Measurements from ENCODE around the gene SRRM3. TPM values are rescaled to one million over a fixed set of nuclear protein-coding genes. Genes with fewer than 3 reads are reported as not detected.

The SRRM3 gene
- total RNA-seq, 1 donor from 2014 or later = 2.2 TPM

DNA sequence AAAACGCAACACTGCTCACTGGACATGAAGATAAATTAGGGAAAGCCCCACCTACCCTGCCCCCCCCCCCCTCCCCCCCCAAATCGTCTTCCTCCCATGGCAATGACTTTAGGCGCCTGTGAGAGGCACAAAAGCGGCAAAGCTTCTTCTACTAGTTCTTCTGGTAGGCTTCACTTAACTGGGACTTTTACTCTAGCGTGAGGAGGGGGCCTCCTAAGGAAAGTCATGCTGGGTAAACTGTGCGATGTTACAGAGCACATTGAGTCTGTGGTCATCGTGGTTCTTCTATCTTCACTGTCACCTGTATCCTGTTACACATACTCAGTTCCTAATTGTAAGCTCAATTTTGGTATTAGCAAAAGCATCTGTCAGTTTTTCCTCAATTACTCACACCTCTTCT, 125.9 kb downstream of the SRRM3 start:
- H3K4me2 ChIP-seq = no peak overlapping the region
- H3K36me3 Mint-ChIP-seq = peaks cover 31% of the 10 kb centered on the region
- H3K36me3 ChIP-seq = no peaks in the 10 kb centered on the region

DNA sequence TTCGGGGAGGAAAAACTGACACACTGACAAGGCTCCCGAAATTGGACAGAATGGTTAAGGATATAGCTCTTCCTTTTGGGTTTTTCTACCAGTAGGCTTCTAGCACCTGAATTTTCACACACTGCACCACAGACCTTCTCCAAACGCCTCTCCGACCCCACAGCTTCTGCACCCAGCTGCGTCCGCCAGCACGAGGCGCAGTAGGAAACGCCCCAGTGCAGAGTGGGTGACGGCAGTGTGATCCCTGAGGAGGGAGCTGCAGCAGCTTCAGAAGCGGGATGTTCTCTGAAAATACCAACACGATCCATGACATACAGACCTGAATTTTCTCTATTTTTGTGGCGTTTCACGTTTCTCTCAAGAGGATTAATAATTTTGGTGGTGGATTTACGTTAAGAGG, 126.7 kb downstream of the SRRM3 start:
- DNase-seq (ENCODE audit: low spot score) = no peak
- Histone ChIP-seq H3K79me2 (ENCODE audit: low read depth) (peaks cover 93% of the 10 kb centered on the region), H3K36me3 (no peaks in the 10 kb centered on the region), H3K27me3 (no peaks in the 10 kb centered on the region), H3K4me3 (no peak overlapping the region), H3K9ac (no peak overlapping the region), H3K27ac (no peak overlapping the region), H3F3A (ENCODE audit: low read depth) (peaks cover 41% of the 10 kb centered on the region), H3K9me3 (ENCODE audit: low read depth) (no peaks in the 10 kb centered on the region), H3K4me1 (no peaks in the 10 kb centered on the region), H3K4me2 (no peak overlapping the region), H4K20me1 (ENCODE audit: low read depth) (peaks cover 99% of the 10 kb centered on the region), H2AFZ (replicated peaks) (no peak overlapping the region)
- Mint-ChIP-seq H3K4me3 (no peak overlapping the region), H3K27me3 (ENCODE audit: insufficient read depth, low read depth) (no peaks in the 10 kb centered on the region), H3K9me3 (no peaks in the 10 kb centered on the region), H3K36me3 (peaks cover 31% of the 10 kb centered on the region), H3K4me1 (no peaks in the 10 kb centered on the region), H3K27ac (peak overlapping the region; percentile 11)
- TF ChIP-seq EZH2 (IDR thresholded peaks at IDR 0.05) = no peak
- TF ChIP-seq EZH2phosphoT487 (IDR thresholded peaks at IDR 0.05) = no peak
- TF ChIP-seq, protein P1, sequence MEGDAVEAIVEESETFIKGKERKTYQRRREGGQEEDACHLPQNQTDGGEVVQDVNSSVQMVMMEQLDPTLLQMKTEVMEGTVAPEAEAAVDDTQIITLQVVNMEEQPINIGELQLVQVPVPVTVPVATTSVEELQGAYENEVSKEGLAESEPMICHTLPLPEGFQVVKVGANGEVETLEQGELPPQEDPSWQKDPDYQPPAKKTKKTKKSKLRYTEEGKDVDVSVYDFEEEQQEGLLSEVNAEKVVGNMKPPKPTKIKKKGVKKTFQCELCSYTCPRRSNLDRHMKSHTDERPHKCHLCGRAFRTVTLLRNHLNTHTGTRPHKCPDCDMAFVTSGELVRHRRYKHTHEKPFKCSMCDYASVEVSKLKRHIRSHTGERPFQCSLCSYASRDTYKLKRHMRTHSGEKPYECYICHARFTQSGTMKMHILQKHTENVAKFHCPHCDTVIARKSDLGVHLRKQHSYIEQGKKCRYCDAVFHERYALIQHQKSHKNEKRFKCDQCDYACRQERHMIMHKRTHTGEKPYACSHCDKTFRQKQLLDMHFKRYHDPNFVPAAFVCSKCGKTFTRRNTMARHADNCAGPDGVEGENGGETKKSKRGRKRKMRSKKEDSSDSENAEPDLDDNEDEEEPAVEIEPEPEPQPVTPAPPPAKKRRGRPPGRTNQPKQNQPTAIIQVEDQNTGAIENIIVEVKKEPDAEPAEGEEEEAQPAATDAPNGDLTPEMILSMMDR (IDR thresholded peaks at IDR 0.05) = no peak

More for the DNA sequence above, 125.9 kb downstream of the SRRM3 start:
- Histone ChIP-seq H4K20me1 (ENCODE audit: low read depth) (peaks cover 92% of the 10 kb centered on the region), H3F3A (ENCODE audit: low read depth) (peaks cover 48% of the 10 kb centered on the region), H3K4me1 (no peaks in the 10 kb centered on the region), H3K9me3 (ENCODE audit: low read depth) (no peaks in the 10 kb centered on the region), H2AFZ (replicated peaks) (no peak overlapping the region), H3K27me3 (no peaks in the 10 kb centered on the region), H3K27ac (no peak overlapping the region), H3K9ac (no peak overlapping the region), H3K79me2 (ENCODE audit: low read depth) (peaks cover 86% of the 10 kb centered on the region), H3K4me3 (no peak overlapping the region)
- DNase-seq (ENCODE audit: low spot score) = no peak
- Mint-ChIP-seq H3K27ac (no peak overlapping the region), H3K4me3 (no peak overlapping the region), H3K4me1 (no peaks in the 10 kb centered on the region), H3K9me3 (no peaks in the 10 kb centered on the region), H3K27me3 (ENCODE audit: insufficient read depth, low read depth) (no peaks in the 10 kb centered on the region)
- TF ChIP-seq, protein P1 (IDR thresholded peaks at IDR 0.05) = no peak
- no peak for TF ChIP-seq EZH2phosphoT487 (IDR thresholded peaks at IDR 0.05)
- TF ChIP-seq EZH2 (IDR thresholded peaks at IDR 0.05) = no peak

DNA sequence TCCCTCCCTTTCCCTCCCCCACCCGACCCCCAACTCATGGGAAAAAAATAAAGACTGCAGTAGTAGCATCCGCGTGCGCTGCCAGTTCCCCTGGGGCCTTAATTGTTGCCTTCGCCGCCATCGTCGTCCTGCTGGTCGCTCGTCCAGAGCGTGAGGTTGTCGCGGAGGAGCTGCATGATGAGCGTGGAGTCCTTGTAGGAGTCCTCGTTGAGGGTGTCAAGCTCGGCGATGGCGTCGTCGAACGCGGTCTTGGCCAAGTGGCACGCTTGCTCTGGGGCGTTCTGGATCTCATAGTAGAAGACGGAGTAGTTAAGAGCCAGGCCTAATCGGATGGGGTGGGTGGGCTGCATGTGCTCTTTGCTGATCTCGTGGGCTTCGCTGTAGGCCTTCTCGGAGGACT, 127.8 kb downstream of the SRRM3 start:
- Mint-ChIP-seq H3K9me3 (no peaks in the 10 kb centered on the region), H3K27ac (no peak overlapping the region), H3K27me3 (ENCODE audit: insufficient read depth, low read depth) (peaks cover 5% of the 10 kb centered on the region), H3K4me1 (no peaks in the 10 kb centered on the region), H3K36me3 (peaks cover 31% of the 10 kb centered on the region), H3K4me3 (no peak overlapping the region)
- Histone ChIP-seq H2AFZ (replicated peaks) (no peak overlapping the region), H4K20me1 (ENCODE audit: low read depth) (peaks cover 99% of the 10 kb centered on the region), H3K9ac (no peak overlapping the region), H3K4me3 (no peak overlapping the region), H3K4me1 (no peaks in the 10 kb centered on the region), H3K27me3 (no peaks in the 10 kb centered on the region), H3K27ac (no peak overlapping the region), H3F3A (ENCODE audit: low read depth) (peaks cover 30% of the 10 kb centered on the region), H3K4me2 (no peak overlapping the region), H3K36me3 (no peaks in the 10 kb centered on the region), H3K9me3 (ENCODE audit: low read depth) (no peaks in the 10 kb centered on the region), H3K79me2 (ENCODE audit: low read depth) (peaks cover 96% of the 10 kb centered on the region)
- TF ChIP-seq, protein P1 (IDR thresholded peaks at IDR 0.05) = no peak
- TF ChIP-seq EZH2 (IDR thresholded peaks at IDR 0.05) (no peak), EZH2phosphoT487 (IDR thresholded peaks at IDR 0.05) (no peak)
- DNase-seq (ENCODE audit: low spot score) = no peak
